Stomach (tissue), 9 donors: Measurements from ENCODE around the gene EVI5L. TPM values are rescaled to one million over a fixed set of nuclear protein-coding genes. Genes with fewer than 3 reads are reported as not detected.

Source experiments
- DNase-seq, 2 donors: peaks; one replicate each; pipeline versions ENCODE4 v3.0.0 to v3.0.0-alpha.2; 2013 to 2019
- H3K27ac ChIP-seq, 5 donors: fragments of 200-600 bp in 4 of 5; sonication (generic) in 4 of 5; one replicate each; pipeline ENCODE4 v1.5.1; 2013 to 2019; ENCODE audit warnings: mild to moderate bottlenecking in 1 of 5, moderate library complexity in 1 of 5
- H3K27me3 ChIP-seq, 3 donors: fragments of 200-600 bp; sonication (generic); one replicate each; pipeline ENCODE4 v1.5.1; 2017 to 2019; ENCODE audit warnings: mixed run types in 1 of 3
- H3K36me3 ChIP-seq, 4 donors: fragments of 200-600 bp; sonication (generic); 1 replicate in 3 of 4; 2 replicates in 1 of 4; pipeline ENCODE4 v1.5.1; 2016 to 2019
- H3K4me1 ChIP-seq, 4 donors: fragments of 200-600 bp; sonication (generic); one replicate each; pipeline ENCODE4 v1.5.1; 2016 to 2019
- H3K4me3 ChIP-seq, 4 donors: fragments of 200-600 bp; sonication (generic) in 3 of 4; one replicate each; pipeline ENCODE4 v1.5.1; 2016 to 2019; ENCODE audit warnings: mild to moderate bottlenecking in 1 of 4
- H3K9me3 ChIP-seq, 4 donors: fragments of 200-600 bp; sonication (generic); one replicate each; pipeline ENCODE4 v1.5.1; 2016 to 2019
- EP300 ChIP-seq: sonication (generic); formaldehyde crosslinking; IDR thresholded peaks from one replicate; pipeline ENCODE4 v1.6.1; 2017; ENCODE audit warnings: antibody characterized with exemption
- POLR2A ChIP-seq, 4 donors: fragments of 450-650 bp; IDR thresholded peaks; one replicate each; pipeline ENCODE4 v1.6.1; 2016; ENCODE audit warnings: antibody characterized with exemption in 4 of 4, control low read depth in 2 of 4, mild to moderate bottlenecking in 1 of 4, moderate library complexity in 1 of 4
- POLR2AphosphoS5 ChIP-seq, 3 donors: sonication (generic); formaldehyde crosslinking; IDR thresholded peaks; one replicate each; pipeline ENCODE4 v1.6.1; 2016; ENCODE audit warnings: antibody characterized with exemption in 3 of 3
- WGBS, 5 donors: extraction: QIAGEN DNeasy Blood & Tissue Kit in 3 of 5; methylation state at CpG; one replicate each; pipeline versions ENCODE4 v1.1.5 to v1.1.7; 2013 to 2018; 5-methylcytosine and 5-hydroxymethylcytosine counted together
- intact Hi-C: fragments of 100-400 bp; cut with DNase I; formaldehyde crosslinking; loops from one replicate; pipeline ENCODE4 v1.15.1; 2023; ENCODE audit warnings: low total_unique reads
- polyA plus RNA-seq, 3 donors: library from polyadenylated mRNA; stranded (reverse); fragments of 200-250 nt; gene quantifications; one replicate each; pipeline ENCODE4 v1.2.3, GENCODE V29; 2013
- total RNA-seq, 5 donors: library from RNA; depleted of rRNA; stranded (reverse); fragments of >200 nt; gene quantifications; one replicate each; pipeline versions ENCODE4 v1.1.0 to v1.2.3, GENCODE V29; 2014 to 2016
- TF ChIP-seq, protein P1 (sequence below), 7 experiments: fragments of 450-650 bp in 4 of 7; fragments of 200-600 bp in 3 of 7; sonication (generic) in 3 of 7; IDR thresholded peaks; one replicate each; pipeline ENCODE4 v1.5.1; 2016 to 2019; ENCODE audit warnings: antibody characterized with exemption in 7 of 7, control low read depth in 2 of 7, mild to moderate bottlenecking in 1 of 7
- donor health status: healthy with polysubstance abuse.
- donor health status: Bipolar disorder and iron deficiency.
- donor health status: healthy.

EVI5L gene
- total and polyA plus RNA-seq, 8 donors, result 4.9 to 31.6 (median 8.4) TPM

DNA sequence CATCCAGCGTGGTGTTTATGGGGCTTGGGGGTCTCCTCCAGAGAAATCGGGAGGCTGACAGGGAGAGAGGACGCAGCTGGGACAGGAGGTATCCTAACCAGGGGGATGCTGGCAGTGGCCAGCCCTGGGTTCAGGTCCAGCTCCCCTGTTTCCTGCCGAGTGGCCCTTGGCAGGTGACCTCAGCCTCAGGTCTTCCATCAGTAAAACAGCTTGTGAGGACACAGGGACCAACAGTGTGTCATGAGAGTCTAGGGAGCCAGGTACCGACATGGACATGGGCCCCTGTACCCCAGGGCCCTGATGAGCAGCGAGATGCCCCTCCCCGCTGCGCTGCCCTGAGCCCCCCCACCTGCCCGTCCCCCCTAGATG, 19.6 kb downstream of the EVI5L start:
- TF ChIP-seq POLR2A (IDR thresholded peaks at IDR 0.05) (no peak), POLR2AphosphoS5 (IDR thresholded peaks at IDR 0.05) (no peak), EP300 (no peak)
- TF ChIP-seq, protein P1, sequence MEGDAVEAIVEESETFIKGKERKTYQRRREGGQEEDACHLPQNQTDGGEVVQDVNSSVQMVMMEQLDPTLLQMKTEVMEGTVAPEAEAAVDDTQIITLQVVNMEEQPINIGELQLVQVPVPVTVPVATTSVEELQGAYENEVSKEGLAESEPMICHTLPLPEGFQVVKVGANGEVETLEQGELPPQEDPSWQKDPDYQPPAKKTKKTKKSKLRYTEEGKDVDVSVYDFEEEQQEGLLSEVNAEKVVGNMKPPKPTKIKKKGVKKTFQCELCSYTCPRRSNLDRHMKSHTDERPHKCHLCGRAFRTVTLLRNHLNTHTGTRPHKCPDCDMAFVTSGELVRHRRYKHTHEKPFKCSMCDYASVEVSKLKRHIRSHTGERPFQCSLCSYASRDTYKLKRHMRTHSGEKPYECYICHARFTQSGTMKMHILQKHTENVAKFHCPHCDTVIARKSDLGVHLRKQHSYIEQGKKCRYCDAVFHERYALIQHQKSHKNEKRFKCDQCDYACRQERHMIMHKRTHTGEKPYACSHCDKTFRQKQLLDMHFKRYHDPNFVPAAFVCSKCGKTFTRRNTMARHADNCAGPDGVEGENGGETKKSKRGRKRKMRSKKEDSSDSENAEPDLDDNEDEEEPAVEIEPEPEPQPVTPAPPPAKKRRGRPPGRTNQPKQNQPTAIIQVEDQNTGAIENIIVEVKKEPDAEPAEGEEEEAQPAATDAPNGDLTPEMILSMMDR (IDR thresholded peaks at IDR 0.05), result no peak
- no peaks in the 10 kb centered on the region for H3K27me3 ChIP-seq
- H3K27ac ChIP-seq, result no peak overlapping the region
- DNase-seq, result no peak
- 87 to 95% (median 92%) methylated on average over 4 to 9 of the region's 9 CpGs for WGBS, 5 donors
- peaks cover 0 to 14% (median 6%) of the 10 kb centered on the region in 4 donors for H3K36me3 ChIP-seq
- peaks cover 0 to 18% (median 10%) of the 10 kb centered on the region in 4 donors for H3K4me1 ChIP-seq
- H3K4me3 ChIP-seq, result no peak overlapping the region
- no peaks in the 10 kb centered on the region for H3K9me3 ChIP-seq
- intact Hi-C loops, result loop anchor here (10.0 kb wide), 1 partner anchor 155 kb away; the partner anchor contains the start of gene ELAVL1

DNA sequence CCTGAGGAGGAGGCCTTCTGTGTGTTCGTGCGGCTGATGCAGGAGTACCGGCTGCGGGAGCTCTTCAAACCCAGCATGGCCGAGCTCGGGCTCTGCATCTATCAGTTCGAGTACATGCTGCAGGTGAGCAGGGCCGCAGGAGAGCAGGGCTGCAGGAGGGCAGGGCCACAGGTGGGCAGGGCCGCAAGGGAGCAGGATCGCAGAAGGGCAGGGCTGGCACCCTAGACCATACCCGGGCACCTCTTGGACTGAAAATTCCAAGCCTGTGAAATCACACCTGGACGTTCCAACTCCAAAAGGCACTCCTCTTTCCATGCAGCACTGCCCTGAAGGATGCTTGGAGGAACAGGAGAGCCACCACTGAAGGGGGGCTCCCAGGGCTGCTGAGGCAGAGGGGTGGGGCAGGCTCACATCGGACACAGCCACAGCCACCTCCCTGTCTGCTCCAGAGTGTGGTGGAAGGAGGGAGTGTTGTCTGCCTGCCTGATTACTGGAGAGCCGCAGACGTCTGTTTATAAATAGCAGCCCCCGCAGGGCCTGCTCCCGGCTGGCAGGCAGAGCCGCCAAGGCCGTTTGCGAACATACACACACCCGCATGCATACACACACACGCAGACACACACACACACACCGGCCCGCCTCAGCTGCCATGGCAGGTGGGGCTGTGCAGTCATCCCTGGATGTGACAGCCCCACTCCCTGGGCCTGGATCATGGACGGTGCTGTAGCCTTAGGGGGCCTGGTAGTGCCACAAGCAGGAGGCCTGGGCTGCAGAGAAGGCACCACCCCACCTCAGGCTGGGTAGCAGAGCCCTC, 20.2 kb downstream of the EVI5L start:
- Histone ChIP-seq H3K27ac (no peak overlapping the region), H3K4me3 (no peak overlapping the region), H3K36me3 (peaks cover 0 to 14% (median 6%) of the 10 kb centered on the region in 4 donors), H3K9me3 (no peaks in the 10 kb centered on the region), H3K4me1 (peaks cover 0 to 18% (median 10%) of the 10 kb centered on the region in 4 donors), H3K27me3 (no peaks in the 10 kb centered on the region)
- intact Hi-C loops, result loop anchor here (10.0 kb wide), 2 partner anchors 75 to 155 kb away; partner anchors contain the start of genes CTXN1, ELAVL1 and SNAPC2
- no peak for TF ChIP-seq POLR2A (IDR thresholded peaks at IDR 0.05)
- no peak for TF ChIP-seq EP300
- TF ChIP-seq POLR2AphosphoS5 (IDR thresholded peaks at IDR 0.05), result no peak
- TF ChIP-seq, protein P1 (IDR thresholded peaks at IDR 0.05), result no peak
- WGBS, 5 donors, result 58 to 72% (median 60%) methylated on average over 17 to 25 of the region's 25 CpGs
- DNase-seq, result peak in 1 of 2 donors; percentile 59

DNA sequence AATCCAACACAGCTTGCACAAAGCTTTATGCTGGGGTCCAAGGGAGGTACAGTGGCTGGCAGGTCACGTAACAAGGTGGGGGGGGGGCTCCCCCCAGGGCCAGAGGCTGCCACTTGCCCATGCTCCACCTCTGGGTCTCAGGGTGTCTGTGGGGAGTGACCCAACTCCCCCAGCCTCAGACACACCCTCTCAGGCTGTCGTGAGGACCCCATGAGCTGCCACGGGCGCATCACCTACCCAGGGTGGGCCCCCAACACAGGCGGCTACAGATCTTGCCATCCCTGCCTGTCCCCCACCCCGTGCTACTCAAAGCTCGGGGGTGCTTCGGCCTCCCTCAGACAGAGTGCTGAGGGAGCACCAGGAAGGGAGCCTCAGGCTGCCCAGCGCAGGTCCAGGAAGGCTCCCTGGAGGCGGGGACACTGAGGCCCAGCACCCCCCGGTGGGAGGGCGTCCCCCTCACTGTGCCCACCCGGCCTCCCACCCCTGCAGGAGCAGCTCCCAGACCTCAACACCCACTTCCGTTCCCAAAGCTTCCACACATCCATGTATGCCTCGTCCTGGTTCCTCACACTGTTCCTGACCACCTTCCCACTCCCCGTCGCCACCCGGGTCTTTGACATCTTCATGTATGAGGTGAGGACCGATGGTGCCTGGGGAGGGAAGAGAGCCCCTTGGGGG, 21.1 kb downstream of the EVI5L start:
- H3K4me1 ChIP-seq, result peaks cover 0 to 18% (median 10%) of the 10 kb centered on the region in 4 donors
- H3K27me3 ChIP-seq, result peaks cover 0 to 8% (median 0%) of the 10 kb centered on the region in 3 donors
- DNase-seq, result no peak
- no peaks in the 10 kb centered on the region for H3K9me3 ChIP-seq
- H3K4me3 ChIP-seq, result no peak overlapping the region
- TF ChIP-seq POLR2AphosphoS5 (IDR thresholded peaks at IDR 0.05), result no peak
- no peak for TF ChIP-seq EP300
- 85 to 93% (median 90%) methylated on average over 11 to 19 of the region's 19 CpGs for WGBS, 5 donors
- intact Hi-C loops, result loop anchor here (10.0 kb wide), 1 partner anchor 74 kb away; the partner anchor contains the start of genes CTXN1 and SNAPC2
- H3K36me3 ChIP-seq, result peaks cover 0 to 17% (median 9%) of the 10 kb centered on the region in 4 donors
- no peak overlapping the region for H3K27ac ChIP-seq

DNA sequence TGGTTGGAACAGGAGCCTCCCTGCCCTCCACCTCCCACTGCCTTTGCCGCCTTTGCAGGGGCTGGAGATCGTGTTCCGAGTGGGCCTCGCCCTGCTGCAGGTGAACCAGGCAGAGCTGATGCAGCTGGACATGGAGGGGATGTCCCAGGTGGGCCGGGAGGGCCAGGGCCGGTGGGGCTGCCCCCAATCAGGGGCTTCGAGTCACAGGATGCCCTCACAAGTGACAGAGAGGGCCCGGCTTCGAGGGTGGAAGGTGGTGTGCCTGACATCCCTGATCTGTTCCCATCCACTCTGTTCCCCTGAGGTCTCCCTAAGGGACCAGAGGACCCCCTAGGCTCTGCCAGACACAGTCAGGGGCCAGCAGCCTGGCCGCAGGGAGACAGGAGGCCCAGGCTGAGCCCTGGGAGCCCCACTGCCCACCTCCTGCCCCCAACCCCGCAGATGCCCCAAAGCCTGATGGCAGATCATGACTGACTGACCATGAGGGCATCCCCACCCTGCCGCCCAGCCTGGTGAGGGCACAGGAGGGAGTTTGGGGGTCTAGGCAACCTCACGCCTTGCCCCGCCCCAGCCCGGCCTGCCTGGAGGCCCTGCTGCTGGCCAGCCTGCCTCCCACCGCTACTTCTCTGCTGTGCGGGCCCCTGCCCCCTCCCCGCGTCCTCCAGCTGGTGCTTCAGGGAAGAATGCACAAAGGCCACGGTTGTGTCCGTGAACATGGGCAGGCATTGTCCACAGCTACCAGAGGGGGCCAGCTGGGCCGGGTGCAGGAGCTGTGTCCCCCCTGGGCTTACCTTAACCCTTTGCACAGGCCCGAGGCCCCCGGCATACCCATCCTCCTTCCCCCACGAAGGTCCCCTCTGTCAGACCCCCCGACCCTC, 21.8 kb downstream of the EVI5L start:
- H3K36me3 ChIP-seq, result peaks cover 0 to 19% (median 11%) of the 10 kb centered on the region in 4 donors
- peaks cover 0 to 18% (median 10%) of the 10 kb centered on the region in 4 donors for H3K4me1 ChIP-seq
- H3K27me3 ChIP-seq, result peaks cover 0 to 16% (median 0%) of the 10 kb centered on the region in 3 donors
- no peak overlapping the region for H3K27ac ChIP-seq
- intact Hi-C loops, result loop anchor here (10.0 kb wide), 1 partner anchor 73 kb away; the partner anchor contains the start of genes CTXN1 and SNAPC2
- no peaks in the 10 kb centered on the region for H3K9me3 ChIP-seq
- TF ChIP-seq POLR2A (IDR thresholded peaks at IDR 0.05) (no peak), EP300 (no peak), POLR2AphosphoS5 (IDR thresholded peaks at IDR 0.05) (no peak)
- TF ChIP-seq, protein P1 (IDR thresholded peaks at IDR 0.05), result no peak
- no peak overlapping the region for H3K4me3 ChIP-seq
- DNase-seq, result no peak
- 84 to 92% (median 86%) methylated on average over 17 to 26 of the region's 26 CpGs for WGBS, 5 donors
